Measurements from ENCODE around the gene RNGTT.

The RNGTT gene

DNA sequence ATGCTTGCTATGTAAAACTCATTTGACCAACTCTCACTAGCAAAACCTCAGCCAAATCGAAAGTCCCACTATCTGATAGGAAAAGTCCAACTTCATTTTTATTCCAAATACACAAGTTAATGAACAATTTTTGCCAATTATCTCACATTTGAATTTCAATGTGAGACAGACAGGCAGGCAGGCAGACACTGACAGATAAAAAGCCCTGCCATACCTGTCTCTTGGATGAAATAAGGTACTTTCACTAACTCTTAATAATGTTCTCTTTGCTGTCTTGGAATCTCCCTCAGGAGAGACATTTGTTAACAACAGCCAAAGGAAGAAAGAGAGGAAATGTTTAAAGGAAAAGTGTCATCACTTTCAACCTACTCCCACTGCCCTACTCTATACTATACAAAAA is 82.0 kb downstream of the RNGTT start:
- Histone ChIP-seq H3K4me3 (ENCODE audit: low read length, poor library complexity, severe bottlenecking) (no peak overlapping the region), H3K4me2 (ENCODE audit: low read depth, low read length, poor library complexity, severe bottlenecking) (no peak overlapping the region), H3K9me3 (ENCODE audit: insufficient read depth, low read depth, low read length) (no peaks in the 10 kb centered on the region), H3K27me3 (ENCODE audit: insufficient read depth, low read length, poor library complexity, severe bottlenecking) (no peaks in the 10 kb centered on the region), H4K20me1 (ENCODE audit: insufficient read depth, low read length, poor library complexity, severe bottlenecking) (no peaks in the 10 kb centered on the region), H3K36me3 (ENCODE audit: insufficient read depth, low read length) (peaks cover 23% of the 10 kb centered on the region; the same call in 1 of the 2 replicates), H3K9me2 (replicated peaks; ENCODE audit: low read depth, low read length) (no peaks in the 10 kb centered on the region), H3F3A (ENCODE audit: low read depth) (no peaks in the 10 kb centered on the region), H3K9ac (ENCODE audit: low read depth, low read length, poor library complexity, severe bottlenecking) (no peak overlapping the region), H3K4me1 (ENCODE audit: insufficient read depth, low read length, poor library complexity, severe bottlenecking) (no peaks in the 10 kb centered on the region), H2AFZ (ENCODE audit: low read length) (no peak overlapping the region), H3K79me2 (ENCODE audit: insufficient read depth, low read length) (no peaks in the 10 kb centered on the region)
- TF ChIP-seq, protein P1, sequence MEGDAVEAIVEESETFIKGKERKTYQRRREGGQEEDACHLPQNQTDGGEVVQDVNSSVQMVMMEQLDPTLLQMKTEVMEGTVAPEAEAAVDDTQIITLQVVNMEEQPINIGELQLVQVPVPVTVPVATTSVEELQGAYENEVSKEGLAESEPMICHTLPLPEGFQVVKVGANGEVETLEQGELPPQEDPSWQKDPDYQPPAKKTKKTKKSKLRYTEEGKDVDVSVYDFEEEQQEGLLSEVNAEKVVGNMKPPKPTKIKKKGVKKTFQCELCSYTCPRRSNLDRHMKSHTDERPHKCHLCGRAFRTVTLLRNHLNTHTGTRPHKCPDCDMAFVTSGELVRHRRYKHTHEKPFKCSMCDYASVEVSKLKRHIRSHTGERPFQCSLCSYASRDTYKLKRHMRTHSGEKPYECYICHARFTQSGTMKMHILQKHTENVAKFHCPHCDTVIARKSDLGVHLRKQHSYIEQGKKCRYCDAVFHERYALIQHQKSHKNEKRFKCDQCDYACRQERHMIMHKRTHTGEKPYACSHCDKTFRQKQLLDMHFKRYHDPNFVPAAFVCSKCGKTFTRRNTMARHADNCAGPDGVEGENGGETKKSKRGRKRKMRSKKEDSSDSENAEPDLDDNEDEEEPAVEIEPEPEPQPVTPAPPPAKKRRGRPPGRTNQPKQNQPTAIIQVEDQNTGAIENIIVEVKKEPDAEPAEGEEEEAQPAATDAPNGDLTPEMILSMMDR (conservative IDR thresholded peaks at IDR 0.05; ENCODE audit: low read length), result no peak
- TF ChIP-seq EZH2phosphoT487 (IDR thresholded peaks at IDR 0.05; ENCODE audit: borderline replicate concordance), result no peak

DNA sequence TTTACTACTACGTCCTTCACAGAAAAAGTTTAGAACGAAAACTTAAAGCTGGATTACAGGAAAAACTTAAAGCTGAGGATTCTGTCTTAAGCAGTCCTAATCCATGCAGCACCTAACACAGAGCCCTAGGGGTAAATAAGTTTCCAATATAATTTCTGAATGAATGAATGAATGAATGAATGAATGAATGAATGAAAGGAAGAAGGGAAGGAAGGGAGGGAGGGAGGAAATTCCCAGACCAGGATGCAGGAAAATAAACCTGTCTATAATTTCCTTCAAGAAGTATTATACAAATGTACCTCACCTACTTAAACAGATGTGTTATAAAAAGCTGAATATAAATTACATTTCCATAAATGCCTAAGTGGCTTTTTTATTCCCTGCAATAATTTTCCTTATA is 83.4 kb downstream of the RNGTT start:
- Histone ChIP-seq H3K9me2 (replicated peaks; ENCODE audit: low read depth, low read length) (no peaks in the 10 kb centered on the region), H3K79me2 (ENCODE audit: insufficient read depth, low read length) (no peaks in the 10 kb centered on the region), H3K9me3 (ENCODE audit: insufficient read depth, low read depth, low read length) (no peaks in the 10 kb centered on the region), H3K4me2 (ENCODE audit: low read depth, low read length, poor library complexity, severe bottlenecking) (no peak overlapping the region), H3K9ac (ENCODE audit: low read depth, low read length, poor library complexity, severe bottlenecking) (no peak overlapping the region), H2AFZ (ENCODE audit: low read length) (no peak overlapping the region), H3K36me3 (ENCODE audit: insufficient read depth, low read length) (peaks cover 18% of the 10 kb centered on the region; the same call in 1 of the 2 replicates), H4K20me1 (ENCODE audit: insufficient read depth, low read length, poor library complexity, severe bottlenecking) (no peaks in the 10 kb centered on the region), H3K4me1 (ENCODE audit: insufficient read depth, low read length, poor library complexity, severe bottlenecking) (no peaks in the 10 kb centered on the region), H3F3A (ENCODE audit: low read depth) (no peaks in the 10 kb centered on the region), H3K4me3 (ENCODE audit: low read length, poor library complexity, severe bottlenecking) (no peak overlapping the region), H3K27me3 (ENCODE audit: insufficient read depth, low read length, poor library complexity, severe bottlenecking) (no peaks in the 10 kb centered on the region)
- no peak for TF ChIP-seq EZH2phosphoT487 (IDR thresholded peaks at IDR 0.05; ENCODE audit: borderline replicate concordance)
- TF ChIP-seq, protein P1 (conservative IDR thresholded peaks at IDR 0.05; ENCODE audit: low read length), result no peak

DNA sequence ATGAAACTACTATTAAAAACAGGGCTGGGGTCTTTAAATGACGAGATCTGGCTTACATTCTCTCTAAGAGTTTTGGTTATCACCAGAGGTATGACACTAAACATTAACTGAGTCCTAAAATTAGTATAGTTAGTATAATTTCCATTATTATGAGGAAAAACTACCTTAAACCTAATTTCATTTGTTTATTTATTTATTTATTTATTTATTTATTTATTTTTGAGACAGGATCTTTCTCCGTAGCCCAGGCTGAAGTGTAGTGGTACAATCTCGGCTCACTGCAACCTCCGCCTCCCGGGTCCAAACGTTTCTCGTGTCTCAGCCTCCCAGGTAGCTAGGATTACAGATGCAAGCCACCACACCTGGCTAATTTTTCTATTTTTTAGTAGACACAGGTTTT is 85.5 kb downstream of the RNGTT start:
- H3K79me2 ChIP-seq (ENCODE audit: insufficient read depth, low read length), result no peaks in the 10 kb centered on the region; the same call in 1 of the 2 replicates
- no peaks in the 10 kb centered on the region for H3K27me3 ChIP-seq (ENCODE audit: insufficient read depth, low read length, poor library complexity, severe bottlenecking)
- no peaks in the 10 kb centered on the region for H3K4me1 ChIP-seq (ENCODE audit: insufficient read depth, low read length, poor library complexity, severe bottlenecking)
- peaks cover 7% of the 10 kb centered on the region; the same call in 1 of the 2 replicates for H3K36me3 ChIP-seq (ENCODE audit: insufficient read depth, low read length)
- TF ChIP-seq, protein P1 (conservative IDR thresholded peaks at IDR 0.05; ENCODE audit: low read length), result no peak
- TF ChIP-seq EZH2phosphoT487 (IDR thresholded peaks at IDR 0.05; ENCODE audit: borderline replicate concordance), result no peak
- no peaks in the 10 kb centered on the region for H3K9me2 ChIP-seq (replicated peaks; ENCODE audit: low read depth, low read length)
- H3K4me2 ChIP-seq (ENCODE audit: low read depth, low read length, poor library complexity, severe bottlenecking), result no peak overlapping the region
- no peaks in the 10 kb centered on the region for H3F3A ChIP-seq (ENCODE audit: low read depth)
- no peaks in the 10 kb centered on the region for H3K9me3 ChIP-seq (ENCODE audit: insufficient read depth, low read depth, low read length)
- no peaks in the 10 kb centered on the region for H4K20me1 ChIP-seq (ENCODE audit: insufficient read depth, low read length, poor library complexity, severe bottlenecking)
- H3K4me3 ChIP-seq (ENCODE audit: low read length, poor library complexity, severe bottlenecking), result no peak overlapping the region
- no peak overlapping the region for H2AFZ ChIP-seq (ENCODE audit: low read length)
- no peak overlapping the region for H3K9ac ChIP-seq (ENCODE audit: low read depth, low read length, poor library complexity, severe bottlenecking)

Measured in Loucy (cell line).